ENCODE data around the gene IL5. TPM values are rescaled to one million over a fixed set of nuclear protein-coding genes. Genes with fewer than 3 reads are reported as not detected.

Gene IL5
- total and polyA plus RNA-seq, 2 donors (not counting 1 experiment from before 2014, with no cell fraction given), result not detected

- Histone ChIP-seq H3K4me1 (ENCODE audit: control insufficient read depth in 2 of 2, insufficient read depth in 2 of 2, low read length in 2 of 2) (peaks cover 41 to 45% of the 10 kb centered on the region in 2 donors), H3K4me2 (replicated peaks; ENCODE audit: low read depth, low read length, poor library complexity, severe bottlenecking) (peak overlapping the region; percentile 62), H3K27ac (ENCODE audit: low read length in 2 of 2) (no peak overlapping the region), H3K4me3 (ENCODE audit: control extremely low read depth in 1 of 5, extremely low read depth in 1 of 5, insufficient read depth in 1 of 5, low read depth in 2 of 5, low read length in 4 of 5) (no peak overlapping the region), H3K27me3 (replicated peaks in 1 of 4; ENCODE audit: control extremely low read depth in 1 of 4, control insufficient read depth in 3 of 4, insufficient read depth in 4 of 4, low read length in 3 of 4) (no peaks in the 10 kb centered on the region), H4K20me1 (ENCODE audit: control insufficient read depth, insufficient read depth, low read length, poor library complexity, severe bottlenecking) (no peaks in the 10 kb centered on the region), H2AFZ (ENCODE audit: insufficient read depth, low read depth, low read length, poor library complexity, severe bottlenecking) (peak overlapping the region; percentile 25), H3K9me3 (ENCODE audit: control extremely low read depth in 1 of 3, control insufficient read depth in 2 of 3, insufficient read depth in 1 of 3, low read length in 2 of 3) (no peaks in the 10 kb centered on the region), H3K9ac (ENCODE audit: low read length) (no peak overlapping the region), H3K79me2 (ENCODE audit: control insufficient read depth, insufficient read depth, low read length) (no peaks in the 10 kb centered on the region), H3K36me3 (replicated peaks in 1 of 2; ENCODE audit: control extremely low read depth in 1 of 2, control insufficient read depth in 1 of 2, extremely low read depth in 1 of 2, insufficient read depth in 2 of 2, low read length in 1 of 2) (no peaks in the 10 kb centered on the region)
- Mint-ChIP-seq H3K4me1 (peaks cover 49% of the 10 kb centered on the region), H3K4me3 (peak overlapping the region; percentile 8), H3K27me3 (no peaks in the 10 kb centered on the region), H3K9me3 (ENCODE audit: insufficient read depth) (no peaks in the 10 kb centered on the region), H3K27ac (no peak overlapping the region)
- POLR2A ChIA-PET, result interaction anchor here (0.6 to 1.1 kb wide), 3 partner anchors 26 to 141 kb away, joined by 3 read pairs; partner anchors contain the start of gene RAD50
- CTCF ChIA-PET, result interaction anchor here (0.6 to 4.0 kb wide), 28 partner anchors 9 to 356 kb away, joined by 3 to 32 read pairs (median 5); partner anchors contain the start of genes IL5 and SHROOM1
- ATAC-seq (ENCODE audit: low read depth), result no peak
- WGBS (ENCODE audit: insufficient coverage), result 20% methylated on average over 7 of the region's 8 CpGs
- intact Hi-C loops (cut with micrococcal nuclease), result loop anchor here (1.0 to 5.0 kb wide), 2 partner anchors 185 to 293 kb away; no protein-coding TSS in a partner anchor
- TF ChIP-seq, protein P1, sequence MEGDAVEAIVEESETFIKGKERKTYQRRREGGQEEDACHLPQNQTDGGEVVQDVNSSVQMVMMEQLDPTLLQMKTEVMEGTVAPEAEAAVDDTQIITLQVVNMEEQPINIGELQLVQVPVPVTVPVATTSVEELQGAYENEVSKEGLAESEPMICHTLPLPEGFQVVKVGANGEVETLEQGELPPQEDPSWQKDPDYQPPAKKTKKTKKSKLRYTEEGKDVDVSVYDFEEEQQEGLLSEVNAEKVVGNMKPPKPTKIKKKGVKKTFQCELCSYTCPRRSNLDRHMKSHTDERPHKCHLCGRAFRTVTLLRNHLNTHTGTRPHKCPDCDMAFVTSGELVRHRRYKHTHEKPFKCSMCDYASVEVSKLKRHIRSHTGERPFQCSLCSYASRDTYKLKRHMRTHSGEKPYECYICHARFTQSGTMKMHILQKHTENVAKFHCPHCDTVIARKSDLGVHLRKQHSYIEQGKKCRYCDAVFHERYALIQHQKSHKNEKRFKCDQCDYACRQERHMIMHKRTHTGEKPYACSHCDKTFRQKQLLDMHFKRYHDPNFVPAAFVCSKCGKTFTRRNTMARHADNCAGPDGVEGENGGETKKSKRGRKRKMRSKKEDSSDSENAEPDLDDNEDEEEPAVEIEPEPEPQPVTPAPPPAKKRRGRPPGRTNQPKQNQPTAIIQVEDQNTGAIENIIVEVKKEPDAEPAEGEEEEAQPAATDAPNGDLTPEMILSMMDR (IDR thresholded peaks at IDR 0.05), result peak; percentile 54
- TF ChIP-seq EZH2 (IDR thresholded peaks at IDR 0.05; ENCODE audit: borderline replicate concordance, insufficient read depth, low read depth, low read length, poor library complexity, severe bottlenecking), result no peak
- no peak for DNase-seq
Observed at GRCh38 chr5:132526974-132527564, 16.3 kb downstream of the IL5 start.

All from B cell (primary cell).